Thyroid gland (tissue), 4 donors: ENCODE results near the gene INF2. TPM values are rescaled to one million over a fixed set of nuclear protein-coding genes. Genes with fewer than 3 reads are reported as not detected.
A peak's percentile ranks its signal among the peaks of the same experiment; 100 is the strongest.
"Not testable (repeated sequence)": the region's sequence is repeated elsewhere in the genome, so short reads cannot be mapped to it uniquely, and the experiment has no call there.

Experiments used
- DNase-seq, 2 donors: peaks; one replicate each; pipeline ENCODE4 v3.0.0-alpha.2; 2019
- H3K27ac ChIP-seq, 3 donors: fragments of 200-600 bp; sonication (generic); 1 replicate in 2 of 3; 2 replicates in 1 of 3; pipeline ENCODE4 v1.5.1; 2016 to 2019; ENCODE audit warnings: mild to moderate bottlenecking in 1 of 3, moderate library complexity in 1 of 3
- H3K27me3 ChIP-seq: fragments of 200-600 bp; sonication (generic); one replicate; pipeline ENCODE4 v1.5.1; 2019
- H3K36me3 ChIP-seq, 2 donors: fragments of 200-600 bp; sonication (generic); one replicate each; pipeline ENCODE4 v1.5.1; 2016 to 2019
- H3K4me1 ChIP-seq, 2 donors: fragments of 200-600 bp; sonication (generic); one replicate each; pipeline ENCODE4 v1.5.1; 2017 to 2019
- H3K4me3 ChIP-seq, 3 donors: fragments of 200-600 bp; sonication (generic); replicated peaks in 1 of 3; 1 replicate in 2 of 3; 2 replicates in 1 of 3; pipeline ENCODE4 v1.5.1; 2016; ENCODE audit warnings: mild to moderate bottlenecking in 1 of 3
- H3K9me3 ChIP-seq: fragments of 200-600 bp; sonication (generic); one replicate; pipeline ENCODE4 v1.5.1; 2017
- CTCF ChIP-seq, 6 experiments: fragments of 200-600 bp in 3 of 6; fragments of 450-650 bp in 3 of 6; sonication (generic) in 3 of 6; IDR thresholded peaks; one replicate each; pipeline ENCODE4 v1.5.1; 2016 to 2019; ENCODE audit warnings: antibody characterized with exemption in 6 of 6, mild to moderate bottlenecking in 2 of 6, inconsistent platforms in 1 of 6, moderate library complexity in 1 of 6
- POLR2A ChIP-seq, 2 donors: fragments of 450-650 bp; IDR thresholded peaks; one replicate each; pipeline ENCODE4 v1.6.1; 2017; ENCODE audit warnings: antibody characterized with exemption in 2 of 2, mild to moderate bottlenecking in 2 of 2, moderate library complexity in 1 of 2
- WGBS, 2 donors: methylation state at CpG; one replicate each; pipeline ENCODE4 v1.1.5; 2017; 5-methylcytosine and 5-hydroxymethylcytosine counted together
- intact Hi-C: fragments of 100-400 bp; cut with DNase I; formaldehyde crosslinking; loops from one replicate; pipeline ENCODE4 v1.15.1; 2023
- total RNA-seq, 4 donors: library from RNA; depleted of rRNA; stranded (reverse); fragments of >200 nt; gene quantifications; one replicate each; pipeline ENCODE4 v1.2.3, GENCODE V29; 2016

Gene INF2
- total RNA-seq, 4 donors from 2014 or later: 35.1 to 54.7 (median 42.5) TPM

GRCh38 chr14:104746071-104746545, 56.7 kb downstream of the INF2 start:
- no peak for DNase-seq
- no peak for TF ChIP-seq POLR2A (IDR thresholded peaks at IDR 0.05)
- TF ChIP-seq CTCF (IDR thresholded peaks at IDR 0.05): no peak
- no peaks in the 10 kb centered on the region for H3K4me1 ChIP-seq
- WGBS, 2 donors: 88 to 91% methylated on average over 10 to 12 of the region's 13 CpGs
- no peak overlapping the region for H3K4me3 ChIP-seq
- no peak overlapping the region for H3K27ac ChIP-seq
- H3K27me3 ChIP-seq: no peaks in the 10 kb centered on the region
- no peaks in the 10 kb centered on the region for H3K36me3 ChIP-seq
- H3K9me3 ChIP-seq: no peaks in the 10 kb centered on the region
- intact Hi-C loops: no loop called here

- Histone ChIP-seq H3K27me3 (no peaks in the 10 kb centered on the region), H3K9me3 (no peaks in the 10 kb centered on the region), H3K4me1 (peaks cover 2 to 3% of the 10 kb centered on the region in 2 donors), H3K27ac (peak overlapping the region in 1 of 3 donors; percentile 2), H3K4me3 (no peak overlapping the region), H3K36me3 (no peaks in the 10 kb centered on the region)
- WGBS, 2 donors: 66 to 72% methylated on average over 7 of the region's 7 CpGs
- intact Hi-C loops: no loop called here
- DNase-seq: peak in 1 of 2 donors; percentile 47
- no peak for TF ChIP-seq POLR2A (IDR thresholded peaks at IDR 0.05)
- no peak for TF ChIP-seq CTCF (IDR thresholded peaks at IDR 0.05)
Measured at GRCh38 chr14:104746934-104747481, 57.6 kb downstream of the INF2 start.

GRCh38 chr14:104747876-104748275, 58.5 kb downstream of the INF2 start:
- 89 to 95% methylated on average over 8 to 9 of the region's 9 CpGs for WGBS, 2 donors
- peaks cover 5 to 6% of the 10 kb centered on the region in 2 donors for H3K4me1 ChIP-seq

GRCh38 chr14:104749111-104749649, 59.8 kb downstream of the INF2 start:
- 54 to 64% methylated on average over 11 of the region's 11 CpGs for WGBS, 2 donors
- intact Hi-C loops: no loop called here
- no peak overlapping the region for H3K27ac ChIP-seq
- TF ChIP-seq POLR2A (IDR thresholded peaks at IDR 0.05) (no peak), CTCF (IDR thresholded peaks at IDR 0.05) (no peak)
- H3K4me1 ChIP-seq: peaks cover 11 to 12% of the 10 kb centered on the region in 2 donors
- H3K36me3 ChIP-seq: no peaks in the 10 kb centered on the region
- DNase-seq: no peak
- no peaks in the 10 kb centered on the region for H3K9me3 ChIP-seq
- no peaks in the 10 kb centered on the region for H3K27me3 ChIP-seq
- H3K4me3 ChIP-seq: no peak overlapping the region

More at GRCh38 chr14:104747876-104748275, 58.5 kb downstream of the INF2 start:
- DNase-seq: no peak
- no peaks in the 10 kb centered on the region for H3K36me3 ChIP-seq
- H3K4me3 ChIP-seq: no peak overlapping the region
- TF ChIP-seq CTCF (IDR thresholded peaks at IDR 0.05) (no peak), POLR2A (IDR thresholded peaks at IDR 0.05) (no peak)
- H3K27ac ChIP-seq: no peak overlapping the region
- intact Hi-C loops: no loop called here
- H3K9me3 ChIP-seq: no peaks in the 10 kb centered on the region
- no peaks in the 10 kb centered on the region for H3K27me3 ChIP-seq

GRCh38 chr14:104750056-104750752, 60.8 kb downstream of the INF2 start:
- H3K27ac ChIP-seq: no peak overlapping the region
- no peaks in the 10 kb centered on the region for H3K9me3 ChIP-seq
- no peak for DNase-seq
- H3K4me1 ChIP-seq: peaks cover 16 to 21% of the 10 kb centered on the region in 2 donors
- TF ChIP-seq CTCF (IDR thresholded peaks at IDR 0.05) (no peak), POLR2A (IDR thresholded peaks at IDR 0.05) (no peak)
- WGBS, 2 donors: 81 to 87% methylated on average over 12 of the region's 12 CpGs
- no peaks in the 10 kb centered on the region for H3K36me3 ChIP-seq
- intact Hi-C loops: no loop called here
- no peak overlapping the region for H3K4me3 ChIP-seq
- H3K27me3 ChIP-seq: no peaks in the 10 kb centered on the region

- intact Hi-C loops, H3K9me3 ChIP-seq, H3K27ac ChIP-seq, H3K27me3 ChIP-seq, H3K36me3 ChIP-seq, DNase-seq, H3K4me3 ChIP-seq: not testable (repeated sequence)
- H3K4me1 ChIP-seq: peaks cover 16 to 21% of the 10 kb centered on the region in 2 donors
- 92 to 97% methylated on average over 5 of the region's 5 CpGs for WGBS, 2 donors
Measured at GRCh38 chr14:104750753-104751057, 61.3 kb downstream of the INF2 start.
